ENCODE data around the gene VWA1.
"Not testable (repeated sequence)": the region's sequence is repeated elsewhere in the genome, so short reads cannot be mapped to it uniquely, and the experiment has no call there.

Gene VWA1

DNA sequence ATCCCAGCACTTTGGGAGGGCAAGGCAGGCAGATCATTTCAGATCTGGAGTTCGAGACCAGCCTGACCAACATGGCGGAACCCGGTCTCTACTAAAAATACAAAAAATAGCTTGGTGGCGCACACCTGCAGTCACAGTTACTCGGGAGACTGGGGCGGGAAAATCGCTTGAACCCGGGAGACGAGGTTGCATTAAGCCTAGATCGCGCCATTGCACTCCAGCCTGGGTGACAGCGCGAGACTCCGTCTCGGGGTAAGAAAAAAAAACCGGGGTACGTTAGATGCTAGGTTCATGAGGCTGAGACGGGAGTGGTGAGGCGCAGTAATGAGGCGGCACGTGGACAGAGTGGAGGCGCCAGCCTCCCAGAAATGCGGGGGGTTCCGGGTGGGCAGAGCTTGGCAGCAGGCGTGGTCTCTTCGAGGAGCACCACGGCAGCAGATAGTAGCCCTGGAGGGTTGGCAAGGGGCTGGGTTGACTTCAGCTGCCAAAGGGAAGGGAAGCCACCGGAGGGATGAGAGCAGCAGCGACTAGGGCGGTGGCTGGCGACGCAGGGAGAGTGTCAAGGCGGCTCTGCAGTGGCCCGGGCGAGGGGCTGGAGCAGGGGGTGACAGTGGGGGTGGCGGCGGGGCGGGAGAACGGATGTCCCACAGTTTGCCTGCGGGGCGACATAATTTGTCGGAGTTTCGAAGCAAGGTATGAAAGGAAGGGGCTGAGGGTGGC is 29.2 kb upstream of the VWA1 start:
- Histone ChIP-seq H3K4me1 (ENCODE audit: control insufficient read depth, insufficient read depth, low read length, poor library complexity, severe bottlenecking) (peaks cover 14% of the 10 kb centered on the region), H3K27ac (ENCODE audit: low read depth, low read length, severe bottlenecking) (peak overlapping the region; percentile 72), H3K4me3 (ENCODE audit: extremely low read depth, insufficient read depth, low read length, poor library complexity, severe bottlenecking) (peak overlapping the region; percentile 91), H3K9me3 (ENCODE audit: control insufficient read depth, low read length) (no peaks in the 10 kb centered on the region), H3K36me3 (ENCODE audit: control insufficient read depth, insufficient read depth, low read length) (peaks cover 64% of the 10 kb centered on the region)
- WGBS, 2 experiments (ENCODE audit: insufficient coverage in 2 of 2) = 49 to 52% methylated on average over 39 to 41 of the region's 43 CpGs

DNA sequence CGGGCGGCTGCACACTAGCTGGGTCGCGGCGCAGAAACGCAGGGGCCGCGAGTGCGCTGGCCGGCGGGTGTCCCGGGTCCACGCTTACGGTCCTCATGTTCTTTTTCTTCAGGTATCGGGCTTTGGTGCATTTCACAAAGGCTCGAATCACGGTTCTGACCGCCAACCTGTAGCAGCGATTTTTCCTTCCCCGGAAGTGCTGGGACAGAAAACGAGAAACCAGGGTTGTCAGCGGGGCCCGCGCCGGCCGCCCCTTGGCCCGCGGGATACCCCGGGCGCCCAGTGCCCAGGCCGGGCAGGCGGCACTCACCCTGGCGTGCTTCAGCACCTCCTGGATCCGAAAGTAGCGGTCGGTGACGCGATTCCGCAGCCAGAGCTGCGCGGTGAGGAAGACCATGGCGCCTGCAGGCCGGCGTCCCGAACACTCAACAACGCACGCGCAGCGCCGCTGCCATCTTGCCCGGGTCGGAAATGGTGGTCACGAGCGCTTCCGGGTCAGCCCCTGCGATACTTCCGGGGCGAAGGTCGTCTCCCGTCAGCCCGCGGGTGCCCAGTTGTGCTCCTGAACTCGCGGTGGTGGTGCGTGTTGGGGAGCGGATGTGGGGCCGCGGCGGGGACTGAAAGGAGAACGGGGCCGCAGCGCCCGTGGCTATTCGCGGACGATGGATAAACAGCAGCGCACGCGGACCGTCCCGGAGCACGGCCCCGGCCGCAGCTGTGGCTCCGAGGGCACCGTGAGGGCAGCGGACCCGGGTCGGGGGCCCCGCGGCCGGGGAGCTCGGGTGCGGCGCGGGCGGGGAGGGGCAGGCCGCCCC is 28.5 kb upstream of the VWA1 start, which contains the start of gene MRPL20:
MRPL20 (minus strand) TSS at position 473 of the 815 bp plus-strand sequence; CDS start at position 397, 76 bp downstream.
- peak within 1 kb of the TSS; percentile 91 for H3K4me3 ChIP-seq (ENCODE audit: extremely low read depth, insufficient read depth, low read length, poor library complexity, severe bottlenecking)
- peaks cover 57% of the 10 kb centered on the region for H3K36me3 ChIP-seq (ENCODE audit: control insufficient read depth, insufficient read depth, low read length)
- H3K9me3 ChIP-seq (ENCODE audit: control insufficient read depth, low read length) = peaks cover under 1% of the 10 kb centered on the region
- H3K27ac ChIP-seq (ENCODE audit: low read depth, low read length, severe bottlenecking) = peak within 1 kb of the TSS; percentile 72
- H3K4me1 ChIP-seq (ENCODE audit: control insufficient read depth, insufficient read depth, low read length, poor library complexity, severe bottlenecking) = peaks cover 8% of the 10 kb centered on the region
- WGBS, 2 experiments (ENCODE audit: insufficient coverage in 2 of 2) = 0% methylated on average over 76 to 92 of the region's 98 CpGs

GRCh38 chr1:1407636-1408318 is 27.7 kb upstream of the VWA1 start:
- peaks cover 51% of the 10 kb centered on the region for H3K36me3 ChIP-seq (ENCODE audit: control insufficient read depth, insufficient read depth, low read length)
- peaks cover 4% of the 10 kb centered on the region for H3K9me3 ChIP-seq (ENCODE audit: control insufficient read depth, low read length)
- WGBS, 2 experiments (ENCODE audit: insufficient coverage in 2 of 2) = 5 to 7% methylated on average over 33 of the region's 41 CpGs
- peak overlapping the region; percentile 91 for H3K4me3 ChIP-seq (ENCODE audit: extremely low read depth, insufficient read depth, low read length, poor library complexity, severe bottlenecking)
- H3K27ac ChIP-seq (ENCODE audit: low read depth, low read length, severe bottlenecking) = peak overlapping the region; percentile 72
- H3K4me1 ChIP-seq (ENCODE audit: control insufficient read depth, insufficient read depth, low read length, poor library complexity, severe bottlenecking) = peaks cover 8% of the 10 kb centered on the region

- peaks cover 29% of the 10 kb centered on the region for H3K36me3 ChIP-seq (ENCODE audit: control insufficient read depth, insufficient read depth, low read length)
- H3K9me3 ChIP-seq (ENCODE audit: control insufficient read depth, low read length); H3K27ac ChIP-seq (ENCODE audit: low read depth, low read length, severe bottlenecking); H3K4me3 ChIP-seq (ENCODE audit: extremely low read depth, insufficient read depth, low read length, poor library complexity, severe bottlenecking); H3K4me1 ChIP-seq (ENCODE audit: control insufficient read depth, insufficient read depth, low read length, poor library complexity, severe bottlenecking): not testable (repeated sequence)
- WGBS, 2 experiments (ENCODE audit: insufficient coverage in 2 of 2) = 43% methylated on average over 3 of the region's 8 CpGs; no CpG with 5 or more reads in 1 of the 2 experiments
Observed at GRCh38 chr1:1410238-1410637, 25.3 kb upstream of the VWA1 start.

DNA sequence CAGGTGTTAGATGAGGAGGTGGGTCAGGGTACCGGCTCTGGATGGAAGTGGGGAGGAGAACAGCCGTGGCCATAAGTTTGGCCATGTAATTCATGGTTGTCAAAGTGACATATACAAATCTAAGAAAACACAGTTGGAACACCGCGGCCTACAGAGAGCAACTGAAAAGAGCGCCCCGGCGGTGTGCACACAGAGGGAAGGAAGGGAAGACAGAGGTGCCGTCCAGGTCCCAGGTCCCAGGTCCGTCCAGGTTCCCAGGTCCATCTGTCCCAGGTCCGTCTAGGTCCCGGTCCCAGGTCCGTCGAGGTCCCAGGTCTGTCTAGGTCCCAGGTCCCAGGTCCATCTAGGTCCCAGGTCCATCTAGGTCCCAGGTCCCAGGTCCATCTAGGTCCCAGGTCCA is 23.9 kb upstream of the VWA1 start:
- peaks cover 4% of the 10 kb centered on the region for H3K9me3 ChIP-seq (ENCODE audit: control insufficient read depth, low read length)
- 97 to 100% methylated on average over 6 to 13 of the region's 13 CpGs for WGBS, 2 experiments (ENCODE audit: insufficient coverage in 2 of 2)
- no peak overlapping the region for H3K4me3 ChIP-seq (ENCODE audit: extremely low read depth, insufficient read depth, low read length, poor library complexity, severe bottlenecking)

DNA sequence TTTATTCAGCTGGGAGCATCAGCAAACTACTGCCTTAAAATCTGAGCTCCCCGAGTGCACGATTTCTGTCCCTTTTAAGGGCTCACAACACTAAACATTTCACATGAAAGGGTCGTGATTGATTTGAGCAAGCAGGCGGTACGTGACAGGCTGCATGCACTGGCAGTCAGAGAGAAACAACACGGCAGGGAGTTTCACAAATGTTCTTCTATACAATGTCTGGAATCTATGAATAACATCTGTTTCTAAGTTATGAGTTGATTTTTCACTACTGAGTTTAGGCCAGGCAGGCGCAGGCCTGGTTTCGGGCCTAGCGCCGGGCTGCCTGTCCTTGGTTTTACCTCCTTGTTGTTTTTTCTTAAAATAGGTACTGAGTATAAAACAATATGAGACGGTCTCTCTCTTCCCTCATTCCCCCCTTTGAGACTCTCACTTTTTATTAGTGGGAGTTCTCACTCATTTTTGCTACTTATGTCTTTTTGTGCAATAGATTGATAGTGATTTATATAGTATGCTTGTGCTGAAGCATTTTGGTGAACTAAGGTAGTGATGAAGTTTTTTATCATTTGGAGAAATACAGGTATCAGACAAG is 23.1 kb upstream of the VWA1 start:
- H3K9me3 ChIP-seq (ENCODE audit: control insufficient read depth, low read length); H3K4me3 ChIP-seq (ENCODE audit: extremely low read depth, insufficient read depth, low read length, poor library complexity, severe bottlenecking); H3K27ac ChIP-seq (ENCODE audit: low read depth, low read length, severe bottlenecking); H3K4me1 ChIP-seq (ENCODE audit: control insufficient read depth, insufficient read depth, low read length, poor library complexity, severe bottlenecking): not testable (repeated sequence)
- WGBS, 2 experiments (ENCODE audit: insufficient coverage in 2 of 2) = 95 to 100% methylated on average over 4 to 5 of the region's 11 CpGs
- peaks cover 16% of the 10 kb centered on the region for H3K36me3 ChIP-seq (ENCODE audit: control insufficient read depth, insufficient read depth, low read length)

More for the DNA sequence above, 23.9 kb upstream of the VWA1 start:
- peaks cover 16% of the 10 kb centered on the region for H3K36me3 ChIP-seq (ENCODE audit: control insufficient read depth, insufficient read depth, low read length)
- H3K27ac ChIP-seq (ENCODE audit: low read depth, low read length, severe bottlenecking) = no peak overlapping the region
- H3K4me1 ChIP-seq (ENCODE audit: control insufficient read depth, insufficient read depth, low read length, poor library complexity, severe bottlenecking) = peaks cover 8% of the 10 kb centered on the region

- Histone ChIP-seq H3K36me3 (ENCODE audit: control insufficient read depth, insufficient read depth, low read length) (peaks cover 3% of the 10 kb centered on the region), H3K4me1 (ENCODE audit: control insufficient read depth, insufficient read depth, low read length, poor library complexity, severe bottlenecking) (no peaks in the 10 kb centered on the region), H3K9me3 (ENCODE audit: control insufficient read depth, low read length) (peaks cover 4% of the 10 kb centered on the region), H3K4me3 (ENCODE audit: extremely low read depth, insufficient read depth, low read length, poor library complexity, severe bottlenecking) (no peak overlapping the region), H3K27ac (ENCODE audit: low read depth, low read length, severe bottlenecking) (no peak overlapping the region)
- WGBS, 2 experiments (ENCODE audit: insufficient coverage in 2 of 2) = 86 to 91% methylated on average over 12 to 13 of the region's 13 CpGs
Observed at GRCh38 chr1:1415751-1416150, 19.7 kb upstream of the VWA1 start.

- H3K9me3 ChIP-seq (ENCODE audit: control insufficient read depth, low read length); H3K4me3 ChIP-seq (ENCODE audit: extremely low read depth, insufficient read depth, low read length, poor library complexity, severe bottlenecking); H3K36me3 ChIP-seq (ENCODE audit: control insufficient read depth, insufficient read depth, low read length); H3K27ac ChIP-seq (ENCODE audit: low read depth, low read length, severe bottlenecking): not testable (repeated sequence)
- 81 to 92% methylated on average over 3 to 4 of the region's 5 CpGs for WGBS, 2 experiments (ENCODE audit: insufficient coverage in 2 of 2)
- H3K4me1 ChIP-seq (ENCODE audit: control insufficient read depth, insufficient read depth, low read length, poor library complexity, severe bottlenecking) = peaks cover 12% of the 10 kb centered on the region
Observed at GRCh38 chr1:1417396-1417795, 18.1 kb upstream of the VWA1 start.

DNA sequence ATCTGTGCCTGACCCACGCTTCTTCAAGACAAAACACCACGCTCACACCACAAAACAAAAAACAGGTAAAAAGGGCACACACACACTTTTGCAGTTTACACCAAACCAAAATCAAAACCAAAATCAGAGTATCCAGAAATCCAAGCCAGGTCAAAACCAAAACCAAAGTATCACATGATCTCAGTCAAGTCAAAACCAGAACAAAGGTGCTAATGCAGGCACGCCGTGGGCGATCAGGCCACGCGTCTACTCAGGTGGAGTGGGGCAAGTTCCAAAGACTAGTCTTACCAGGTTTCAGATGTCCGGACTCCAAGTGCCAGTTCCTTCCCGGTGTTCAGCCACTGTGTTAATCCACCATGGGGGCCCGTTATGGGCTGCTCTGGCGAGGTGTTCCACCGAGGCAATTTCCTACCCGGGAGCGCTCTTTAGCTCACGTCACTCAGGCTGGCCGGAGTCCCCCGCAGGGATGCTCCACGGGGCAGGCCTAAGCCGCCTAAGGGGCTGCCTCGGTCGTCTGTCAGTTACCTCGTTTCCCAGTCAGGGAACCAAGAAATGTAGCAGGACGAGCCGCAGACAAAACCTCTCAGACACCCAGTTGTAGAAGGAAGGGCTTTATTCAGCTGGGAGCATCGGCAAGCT is 17.5 kb upstream of the VWA1 start:
- H3K4me1 ChIP-seq (ENCODE audit: control insufficient read depth, insufficient read depth, low read length, poor library complexity, severe bottlenecking) = peaks cover 16% of the 10 kb centered on the region
- H3K27ac ChIP-seq (ENCODE audit: low read depth, low read length, severe bottlenecking); H3K9me3 ChIP-seq (ENCODE audit: control insufficient read depth, low read length); H3K4me3 ChIP-seq (ENCODE audit: extremely low read depth, insufficient read depth, low read length, poor library complexity, severe bottlenecking); H3K36me3 ChIP-seq (ENCODE audit: control insufficient read depth, insufficient read depth, low read length): not testable (repeated sequence)
- WGBS, 2 experiments (ENCODE audit: insufficient coverage in 2 of 2) = 88 to 93% methylated on average over 19 to 20 of the region's 25 CpGs

Measured in mesodermal cell (in vitro differentiated cells).